Stomach (tissue), 9 donors: ENCODE data around the gene EML4. TPM values are rescaled to one million over a fixed set of nuclear protein-coding genes. Genes with fewer than 3 reads are reported as not detected.
"Not testable (repeated sequence)": the region's sequence is repeated elsewhere in the genome, so short reads cannot be mapped to it uniquely, and the experiment has no call there.

Experiments
- DNase-seq, 2 donors: peaks; one replicate each; pipeline versions ENCODE4 v3.0.0 to v3.0.0-alpha.2; 2013 to 2019
- H3K27ac ChIP-seq, 5 donors: fragments of 200-600 bp in 4 of 5; sonication (generic) in 4 of 5; one replicate each; pipeline ENCODE4 v1.5.1; 2013 to 2019; ENCODE audit warnings: mild to moderate bottlenecking in 1 of 5, moderate library complexity in 1 of 5
- H3K27me3 ChIP-seq, 3 donors: fragments of 200-600 bp; sonication (generic); one replicate each; pipeline ENCODE4 v1.5.1; 2017 to 2019; ENCODE audit warnings: mixed run types in 1 of 3
- H3K36me3 ChIP-seq, 4 donors: fragments of 200-600 bp; sonication (generic); 1 replicate in 3 of 4; 2 replicates in 1 of 4; pipeline ENCODE4 v1.5.1; 2016 to 2019
- H3K4me1 ChIP-seq, 4 donors: fragments of 200-600 bp; sonication (generic); one replicate each; pipeline ENCODE4 v1.5.1; 2016 to 2019
- H3K4me3 ChIP-seq, 4 donors: fragments of 200-600 bp; sonication (generic) in 3 of 4; one replicate each; pipeline ENCODE4 v1.5.1; 2016 to 2019; ENCODE audit warnings: mild to moderate bottlenecking in 1 of 4
- H3K9me3 ChIP-seq, 4 donors: fragments of 200-600 bp; sonication (generic); one replicate each; pipeline ENCODE4 v1.5.1; 2016 to 2019
- EP300 ChIP-seq: sonication (generic); formaldehyde crosslinking; IDR thresholded peaks from one replicate; pipeline ENCODE4 v1.6.1; 2017; ENCODE audit warnings: antibody characterized with exemption
- POLR2A ChIP-seq, 4 donors: fragments of 450-650 bp; IDR thresholded peaks; one replicate each; pipeline ENCODE4 v1.6.1; 2016; ENCODE audit warnings: antibody characterized with exemption in 4 of 4, control low read depth in 2 of 4, mild to moderate bottlenecking in 1 of 4, moderate library complexity in 1 of 4
- POLR2AphosphoS5 ChIP-seq, 3 donors: sonication (generic); formaldehyde crosslinking; IDR thresholded peaks; one replicate each; pipeline ENCODE4 v1.6.1; 2016; ENCODE audit warnings: antibody characterized with exemption in 3 of 3
- WGBS, 5 donors: extraction: QIAGEN DNeasy Blood & Tissue Kit in 3 of 5; methylation state at CpG; one replicate each; pipeline versions ENCODE4 v1.1.5 to v1.1.7; 2013 to 2018; 5-methylcytosine and 5-hydroxymethylcytosine counted together
- intact Hi-C: fragments of 100-400 bp; cut with DNase I; formaldehyde crosslinking; loops from one replicate; pipeline ENCODE4 v1.15.1; 2023; ENCODE audit warnings: low total_unique reads
- polyA plus RNA-seq, 3 donors: library from polyadenylated mRNA; stranded (reverse); fragments of 200-250 nt; gene quantifications; one replicate each; pipeline ENCODE4 v1.2.3, GENCODE V29; 2013
- total RNA-seq, 5 donors: library from RNA; depleted of rRNA; stranded (reverse); fragments of >200 nt; gene quantifications; one replicate each; pipeline versions ENCODE4 v1.1.0 to v1.2.3, GENCODE V29; 2014 to 2016
- TF ChIP-seq, protein P1 (sequence below), 7 experiments: fragments of 450-650 bp in 4 of 7; fragments of 200-600 bp in 3 of 7; sonication (generic) in 3 of 7; IDR thresholded peaks; one replicate each; pipeline ENCODE4 v1.5.1; 2016 to 2019; ENCODE audit warnings: antibody characterized with exemption in 7 of 7, control low read depth in 2 of 7, mild to moderate bottlenecking in 1 of 7
- donor health status: healthy with polysubstance abuse.
- donor health status: Bipolar disorder and iron deficiency.
- donor health status: healthy.

Gene EML4
- total and polyA plus RNA-seq, 8 donors: 10.2 to 292 (median 28.6) TPM

- Histone ChIP-seq H3K27ac (no peak overlapping the region), H3K36me3 (no peaks in the 10 kb centered on the region), H3K27me3 (no peaks in the 10 kb centered on the region), H3K4me1 (peaks cover 24 to 58% (median 26%) of the 10 kb centered on the region in 4 donors), H3K9me3 (no peaks in the 10 kb centered on the region), H3K4me3 (no peak overlapping the region)
- peak in 1 of 2 donors; percentile 68 for DNase-seq
- TF ChIP-seq EP300: no peak
- TF ChIP-seq POLR2A (IDR thresholded peaks at IDR 0.05): no peak
- intact Hi-C loops: no loop called here
- 46 to 57% (median 51%) methylated on average over 7 to 10 of the region's 10 CpGs for WGBS, 5 donors
Measured at GRCh38 chr2:42125841-42126594, 43.1 kb upstream of the EML4 start.

GRCh38 chr2:42126873-42127272 is 42.3 kb upstream of the EML4 start:
- H3K36me3 ChIP-seq, H3K4me3 ChIP-seq, H3K9me3 ChIP-seq, intact Hi-C loops, H3K27me3 ChIP-seq, DNase-seq: not testable (repeated sequence)
- Histone ChIP-seq H3K4me1 (peaks cover 24 to 61% (median 27%) of the 10 kb centered on the region in 4 donors), H3K27ac (peak overlapping the region in 4 of 5 donors; percentile 12 to 52 (median 36))
- 70 to 77% (median 73%) methylated on average over 10 of the region's 10 CpGs for WGBS, 5 donors

DNA sequence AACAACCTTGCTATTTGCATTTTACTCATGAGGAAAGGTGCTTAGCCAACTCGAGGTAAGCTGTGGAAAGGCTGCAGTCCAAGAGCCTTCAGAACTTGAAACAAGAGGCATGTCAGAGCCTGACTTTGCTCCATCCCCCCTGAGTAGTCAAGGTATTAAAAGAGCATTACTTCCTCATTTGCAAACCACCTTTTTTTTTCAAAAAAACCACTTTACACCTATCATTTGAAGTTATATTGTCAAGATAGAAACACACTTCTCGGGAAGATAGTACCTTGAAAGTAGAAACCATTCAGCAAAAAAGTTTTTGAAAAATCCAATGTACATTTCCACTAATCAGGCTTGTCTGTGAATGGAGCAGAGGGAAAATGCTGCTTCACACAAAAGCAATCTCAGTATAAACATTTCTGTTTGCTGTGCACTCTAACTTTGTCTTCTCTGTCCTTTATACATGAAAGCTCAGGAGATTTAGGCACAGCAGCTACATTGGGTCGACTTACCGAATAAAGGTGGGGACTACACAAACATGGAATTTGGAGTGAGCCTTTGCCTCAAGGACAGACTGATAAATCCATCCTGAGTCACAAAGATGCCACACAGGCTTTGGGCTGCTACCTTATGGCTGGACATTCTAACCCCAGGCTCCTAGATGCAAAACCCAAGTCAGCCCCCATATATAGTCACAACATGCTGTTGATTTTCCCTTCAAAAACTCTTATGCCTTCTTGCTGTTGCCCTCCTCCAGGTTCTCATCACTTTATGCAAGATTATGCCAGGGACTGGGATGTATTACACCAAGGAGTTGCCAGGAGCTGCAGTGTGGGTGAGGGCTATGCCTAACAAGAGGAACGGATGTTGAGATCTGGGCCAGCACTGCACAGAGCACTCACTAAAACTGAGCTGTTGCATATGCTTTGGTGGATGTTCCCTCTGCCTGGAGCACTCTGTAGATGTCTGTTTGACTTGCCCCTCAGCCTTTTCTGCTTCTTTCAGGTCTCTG is 41.4 kb upstream of the EML4 start:
- 30 to 56% (median 43%) methylated on average over 5 of the region's 5 CpGs for WGBS, 5 donors
- peak in 1 of 2 donors; percentile 54 for DNase-seq
- H3K36me3 ChIP-seq: no peaks in the 10 kb centered on the region
- intact Hi-C loops: no loop called here
- TF ChIP-seq POLR2A (IDR thresholded peaks at IDR 0.05) (no peak), EP300 (no peak), POLR2AphosphoS5 (IDR thresholded peaks at IDR 0.05) (no peak)
- TF ChIP-seq, protein P1, sequence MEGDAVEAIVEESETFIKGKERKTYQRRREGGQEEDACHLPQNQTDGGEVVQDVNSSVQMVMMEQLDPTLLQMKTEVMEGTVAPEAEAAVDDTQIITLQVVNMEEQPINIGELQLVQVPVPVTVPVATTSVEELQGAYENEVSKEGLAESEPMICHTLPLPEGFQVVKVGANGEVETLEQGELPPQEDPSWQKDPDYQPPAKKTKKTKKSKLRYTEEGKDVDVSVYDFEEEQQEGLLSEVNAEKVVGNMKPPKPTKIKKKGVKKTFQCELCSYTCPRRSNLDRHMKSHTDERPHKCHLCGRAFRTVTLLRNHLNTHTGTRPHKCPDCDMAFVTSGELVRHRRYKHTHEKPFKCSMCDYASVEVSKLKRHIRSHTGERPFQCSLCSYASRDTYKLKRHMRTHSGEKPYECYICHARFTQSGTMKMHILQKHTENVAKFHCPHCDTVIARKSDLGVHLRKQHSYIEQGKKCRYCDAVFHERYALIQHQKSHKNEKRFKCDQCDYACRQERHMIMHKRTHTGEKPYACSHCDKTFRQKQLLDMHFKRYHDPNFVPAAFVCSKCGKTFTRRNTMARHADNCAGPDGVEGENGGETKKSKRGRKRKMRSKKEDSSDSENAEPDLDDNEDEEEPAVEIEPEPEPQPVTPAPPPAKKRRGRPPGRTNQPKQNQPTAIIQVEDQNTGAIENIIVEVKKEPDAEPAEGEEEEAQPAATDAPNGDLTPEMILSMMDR (IDR thresholded peaks at IDR 0.05): no peak
- peaks cover 32 to 70% (median 35%) of the 10 kb centered on the region in 4 donors for H3K4me1 ChIP-seq
- no peaks in the 10 kb centered on the region for H3K9me3 ChIP-seq
- H3K4me3 ChIP-seq: no peak overlapping the region
- H3K27ac ChIP-seq: peak overlapping the region in 4 of 5 donors; percentile 12 to 52 (median 36)
- H3K27me3 ChIP-seq: no peaks in the 10 kb centered on the region

- 39 to 48% (median 44%) methylated on average over 7 of the region's 7 CpGs for WGBS, 5 donors
- H3K9me3 ChIP-seq: no peaks in the 10 kb centered on the region
- H3K27ac ChIP-seq: peak overlapping the region in 3 of 5 donors; percentile 2 to 52 (median 39)
- peak in 1 of 3 donors; percentile 20 for TF ChIP-seq POLR2AphosphoS5 (IDR thresholded peaks at IDR 0.05)
- TF ChIP-seq EP300: no peak
- H3K4me1 ChIP-seq: peaks cover 44 to 82% (median 47%) of the 10 kb centered on the region in 4 donors
- no peaks in the 10 kb centered on the region for H3K27me3 ChIP-seq
- no peak overlapping the region for H3K4me3 ChIP-seq
- peak in 1 of 2 donors; percentile 53 for DNase-seq
- no peaks in the 10 kb centered on the region for H3K36me3 ChIP-seq
- intact Hi-C loops: no loop called here
Measured at GRCh38 chr2:42128721-42129486, 40.2 kb upstream of the EML4 start.

DNA sequence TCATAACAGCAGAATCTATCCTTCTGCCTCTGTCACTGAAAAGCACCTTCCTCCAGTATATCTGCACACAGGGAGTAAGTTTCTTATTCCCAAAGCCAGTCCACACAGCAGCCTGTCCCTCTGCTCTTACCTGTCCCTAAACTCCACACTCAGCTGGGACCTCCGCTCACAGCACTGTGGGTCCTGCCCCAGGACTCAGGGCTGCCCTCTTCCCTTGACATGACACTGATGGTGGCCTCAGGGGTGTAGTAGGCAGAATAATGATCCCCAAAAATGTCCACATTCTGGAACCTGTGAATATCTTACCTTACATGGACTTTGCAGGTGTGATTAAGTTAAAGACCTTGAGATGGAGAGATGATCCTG is 39.7 kb upstream of the EML4 start:
- H3K36me3 ChIP-seq: no peaks in the 10 kb centered on the region
- no peak overlapping the region for H3K4me3 ChIP-seq
- H3K9me3 ChIP-seq: no peaks in the 10 kb centered on the region
- peaks cover 44 to 77% (median 47%) of the 10 kb centered on the region in 4 donors for H3K4me1 ChIP-seq
- peak overlapping the region in 2 of 5 donors; percentile 39 to 52 for H3K27ac ChIP-seq
- intact Hi-C loops: no loop called here
- no peaks in the 10 kb centered on the region for H3K27me3 ChIP-seq
- 91 to 100% (median 95%) methylated on average over 1 of the region's 1 CpG; no CpG with 5 or more reads in 1 of the 5 donors for WGBS, 5 donors
- TF ChIP-seq EP300 (no peak), POLR2A (IDR thresholded peaks at IDR 0.05) (no peak), POLR2AphosphoS5 (IDR thresholded peaks at IDR 0.05) (no peak)
- TF ChIP-seq, protein P1 (IDR thresholded peaks at IDR 0.05): no peak
- no peak for DNase-seq
